Keratinocyte (primary cell): ENCODE measurements around the gene MAPK13.

Experiments used
- EZH2 ChIP-seq: IDR thresholded peaks from one replicate; pipeline ENCODE4 v1.6.1; 2012; ENCODE audit warnings: inconsistent platforms, mild to moderate bottlenecking, low read length, moderate library complexity
- TF ChIP-seq, protein P1 (sequence below), 3 experiments: IDR thresholded peaks in 1 of 3; conservative IDR thresholded peaks in 1 of 3; optimal IDR thresholded peaks in 1 of 3; 2 replicates in 2 of 3; 3 replicates in 1 of 3; pipeline versions ENCODE3 to v1.5.1; 2011; ENCODE audit warnings: low read length in 3 of 3, mild to moderate bottlenecking in 3 of 3, moderate library complexity in 2 of 3, control low read depth in 1 of 3, inconsistent platforms in 1 of 3; ENCODE audit not compliant: insufficient read depth in 2 of 3; ENCODE audit errors: extremely low read depth in 1 of 3

GRCh38 chr6:36150283-36150682 is 20.0 kb downstream of the MAPK13 start:
- TF ChIP-seq, protein P1, sequence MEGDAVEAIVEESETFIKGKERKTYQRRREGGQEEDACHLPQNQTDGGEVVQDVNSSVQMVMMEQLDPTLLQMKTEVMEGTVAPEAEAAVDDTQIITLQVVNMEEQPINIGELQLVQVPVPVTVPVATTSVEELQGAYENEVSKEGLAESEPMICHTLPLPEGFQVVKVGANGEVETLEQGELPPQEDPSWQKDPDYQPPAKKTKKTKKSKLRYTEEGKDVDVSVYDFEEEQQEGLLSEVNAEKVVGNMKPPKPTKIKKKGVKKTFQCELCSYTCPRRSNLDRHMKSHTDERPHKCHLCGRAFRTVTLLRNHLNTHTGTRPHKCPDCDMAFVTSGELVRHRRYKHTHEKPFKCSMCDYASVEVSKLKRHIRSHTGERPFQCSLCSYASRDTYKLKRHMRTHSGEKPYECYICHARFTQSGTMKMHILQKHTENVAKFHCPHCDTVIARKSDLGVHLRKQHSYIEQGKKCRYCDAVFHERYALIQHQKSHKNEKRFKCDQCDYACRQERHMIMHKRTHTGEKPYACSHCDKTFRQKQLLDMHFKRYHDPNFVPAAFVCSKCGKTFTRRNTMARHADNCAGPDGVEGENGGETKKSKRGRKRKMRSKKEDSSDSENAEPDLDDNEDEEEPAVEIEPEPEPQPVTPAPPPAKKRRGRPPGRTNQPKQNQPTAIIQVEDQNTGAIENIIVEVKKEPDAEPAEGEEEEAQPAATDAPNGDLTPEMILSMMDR (optimal IDR thresholded peaks at IDR 0.05 in 1 of 3, IDR thresholded peaks at IDR 0.05 in 1 of 3, conservative IDR thresholded peaks at IDR 0.05 in 1 of 3; ENCODE audit: extremely low read depth in 1 of 3, insufficient read depth in 2 of 3, low read length in 3 of 3), result no peak
- TF ChIP-seq EZH2, result no peak
